Adrenal gland (tissue), 12 donors: ENCODE measurements around the gene UVRAG. TPM values are rescaled to one million over a fixed set of nuclear protein-coding genes. Genes with fewer than 3 reads are reported as not detected.

ENCODE experiments used
- DNase-seq, 7 donors: peaks; one replicate each; pipeline ENCODE4 v3.0.0-alpha.2; 2019 to 2020
- H3K27ac ChIP-seq, 5 donors: fragments of 200-600 bp; sonication (generic) in 4 of 5; 1 replicate in 3 of 5; 2 replicates in 2 of 5; pipeline versions ENCODE4 v1.5.1 to v1.8.0; 2016 to 2020; ENCODE audit warnings: mild to moderate bottlenecking in 1 of 5
- H3K27me3 ChIP-seq: fragments of 200-600 bp; 2 replicates; pipeline ENCODE4 v1.8.0; 2021
- H3K36me3 ChIP-seq, 2 donors: fragments of 200-600 bp; replicated peaks in 1 of 2; 1 replicate in 1 of 2; 2 replicates in 1 of 2; pipeline versions ENCODE4 v1.5.1 to v1.8.0; 2018 to 2022
- H3K4me1 ChIP-seq, 2 donors: fragments of 200-600 bp; replicated peaks in 1 of 2; 1 replicate in 1 of 2; 2 replicates in 1 of 2; pipeline versions ENCODE4 v1.5.1 to v1.8.0; 2018 to 2021
- H3K4me3 ChIP-seq, 4 donors: fragments of 200-600 bp; sonication (generic) in 3 of 4; one replicate each; pipeline ENCODE4 v1.5.1; 2016 to 2018
- H3K9me3 ChIP-seq, 3 donors: fragments of 200-600 bp; sonication (generic) in 1 of 3; replicated peaks in 1 of 3; 1 replicate in 2 of 3; 2 replicates in 1 of 3; pipeline versions ENCODE4 v1.5.1 to v1.8.0; 2016 to 2021
- POLR2A ChIP-seq, 2 donors: fragments of 450-650 bp; IDR thresholded peaks; one replicate each; pipeline ENCODE4 v1.6.1; 2017; ENCODE audit warnings: antibody characterized with exemption in 2 of 2, mild to moderate bottlenecking in 2 of 2, moderate library complexity in 1 of 2
- WGBS, 4 donors: extraction: QIAGEN DNeasy Blood & Tissue Kit in 2 of 4; methylation state at CpG; one replicate each; pipeline versions ENCODE4 v1.1.5 to v1.1.7; 2013 to 2017; 5-methylcytosine and 5-hydroxymethylcytosine counted together
- intact Hi-C, 2 donors: fragments of 100-400 bp; cut with DNase I; formaldehyde crosslinking; loops; one replicate each; pipeline versions ENCODE4 v1.14.1 to v1.15.0; 2022 to 2023
- polyA plus RNA-seq, 3 donors: library from polyadenylated mRNA; stranded (reverse); fragments of 200-250 nt in 2 of 3; fragments of 350-450 nt in 1 of 3; fragmentation: Illumina TruSeq in 1 of 3; extraction: RNeasy Lipid Tissue Mini Kit (QIAGEN cat#74804) in 1 of 3; gene quantifications; one replicate each; pipeline ENCODE4 v1.2.3, GENCODE V29; 2013 to 2014
- total RNA-seq, 9 donors: library from RNA; depleted of rRNA in 4 of 9; stranded (reverse); fragments of >200 nt in 4 of 9; fragments of 120-200 nt in 1 of 9; fragmentation: NEBNext Ultra II Directional in 1 of 9; extraction: Animal tissue kit (Norgen Biotek cat#: 25700) in 1 of 9; gene quantifications; one replicate each; pipeline versions ENCODE4 v1.1.0 to v1.2.4, GENCODE V29; 2013 to 2023
- TF ChIP-seq, protein P1 (sequence below), 6 experiments: fragments of 450-650 bp in 4 of 6; fragments of 200-600 bp in 2 of 6; sonication (generic) in 1 of 6; IDR thresholded peaks; 1 replicate in 5 of 6; 2 replicates in 1 of 6; pipeline versions ENCODE4 v1.5.1 to v1.8.0; 2016 to 2021; ENCODE audit warnings: antibody characterized with exemption in 6 of 6, mild to moderate bottlenecking in 2 of 6, moderate library complexity in 1 of 6
- donor health status: healthy with polysubstance abuse.
- donor health status: Bipolar disorder and iron deficiency.
- donor health status: DM: yes; HTN: yes; CAD: no.
- donor health status: DM: no; HTN: no; CAD: no.
- donor health status: DM: no; HTN: no; CAD: no.
- donor health status: DM: yes; HTN: yes; CAD: no.

UVRAG gene
- total and polyA plus RNA-seq, 12 donors, result 10.9 to 61.4 (median 28.5) TPM

DNA sequence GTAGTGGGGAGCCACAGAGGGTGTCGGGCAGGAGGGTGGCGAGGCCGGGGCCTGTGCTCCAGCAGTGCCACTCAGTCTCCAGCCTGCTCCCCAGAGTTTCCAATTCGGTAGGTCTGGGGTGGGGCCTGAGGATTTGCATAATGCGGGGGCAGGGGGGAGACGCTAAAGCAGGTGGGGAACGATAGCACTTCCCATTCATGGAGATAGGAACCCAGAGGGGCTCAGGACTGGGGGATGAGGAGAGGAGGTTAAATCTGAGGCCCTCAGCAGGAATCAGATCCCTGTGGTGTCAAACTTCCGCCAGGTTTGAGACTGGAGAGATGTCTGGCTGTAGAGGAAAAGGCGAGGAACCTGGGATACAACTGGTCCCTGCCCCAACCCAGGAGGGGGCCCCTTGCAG is 361.5 kb downstream of the UVRAG start:
- H3K36me3 ChIP-seq, result no peaks in the 10 kb centered on the region
- H3K9me3 ChIP-seq, result no peaks in the 10 kb centered on the region
- intact Hi-C loops, result no loop called here
- TF ChIP-seq POLR2A (IDR thresholded peaks at IDR 0.05), result no peak
- TF ChIP-seq, protein P1, sequence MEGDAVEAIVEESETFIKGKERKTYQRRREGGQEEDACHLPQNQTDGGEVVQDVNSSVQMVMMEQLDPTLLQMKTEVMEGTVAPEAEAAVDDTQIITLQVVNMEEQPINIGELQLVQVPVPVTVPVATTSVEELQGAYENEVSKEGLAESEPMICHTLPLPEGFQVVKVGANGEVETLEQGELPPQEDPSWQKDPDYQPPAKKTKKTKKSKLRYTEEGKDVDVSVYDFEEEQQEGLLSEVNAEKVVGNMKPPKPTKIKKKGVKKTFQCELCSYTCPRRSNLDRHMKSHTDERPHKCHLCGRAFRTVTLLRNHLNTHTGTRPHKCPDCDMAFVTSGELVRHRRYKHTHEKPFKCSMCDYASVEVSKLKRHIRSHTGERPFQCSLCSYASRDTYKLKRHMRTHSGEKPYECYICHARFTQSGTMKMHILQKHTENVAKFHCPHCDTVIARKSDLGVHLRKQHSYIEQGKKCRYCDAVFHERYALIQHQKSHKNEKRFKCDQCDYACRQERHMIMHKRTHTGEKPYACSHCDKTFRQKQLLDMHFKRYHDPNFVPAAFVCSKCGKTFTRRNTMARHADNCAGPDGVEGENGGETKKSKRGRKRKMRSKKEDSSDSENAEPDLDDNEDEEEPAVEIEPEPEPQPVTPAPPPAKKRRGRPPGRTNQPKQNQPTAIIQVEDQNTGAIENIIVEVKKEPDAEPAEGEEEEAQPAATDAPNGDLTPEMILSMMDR (IDR thresholded peaks at IDR 0.05), result no peak
- DNase-seq, result no peak
- no peak overlapping the region for H3K4me3 ChIP-seq
- H3K27ac ChIP-seq, result no peak overlapping the region
- 90 to 95% (median 92%) methylated on average over 9 of the region's 9 CpGs for WGBS, 4 donors
- H3K27me3 ChIP-seq, result no peaks in the 10 kb centered on the region
- no peaks in the 10 kb centered on the region for H3K4me1 ChIP-seq

DNA sequence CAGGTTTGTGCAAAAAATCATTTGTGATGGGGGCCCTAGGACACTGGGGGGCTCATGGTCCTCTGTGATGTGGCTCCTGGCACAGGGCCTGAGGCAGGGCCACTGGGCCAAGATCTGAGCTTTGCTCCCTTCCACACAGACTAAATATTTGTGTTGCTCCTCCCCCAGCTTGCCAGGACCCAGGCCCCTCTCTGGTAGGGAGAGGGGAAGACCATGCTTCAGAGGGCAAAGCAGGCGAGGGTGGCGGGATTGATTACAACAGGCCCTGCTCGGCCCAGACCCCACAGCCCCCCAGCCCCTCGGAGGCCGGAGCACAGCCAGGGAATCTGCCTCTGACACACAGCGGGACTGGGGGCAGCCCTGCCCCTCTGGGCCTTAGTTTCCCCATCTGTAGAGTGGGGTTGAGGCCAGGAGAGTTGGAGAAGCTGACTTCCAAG is 362.3 kb downstream of the UVRAG start:
- no peak overlapping the region for H3K4me3 ChIP-seq
- 90 to 96% (median 94%) methylated on average over 2 to 6 of the region's 6 CpGs; no CpG with 5 or more reads in 1 of the 4 donors for WGBS, 4 donors

DNA sequence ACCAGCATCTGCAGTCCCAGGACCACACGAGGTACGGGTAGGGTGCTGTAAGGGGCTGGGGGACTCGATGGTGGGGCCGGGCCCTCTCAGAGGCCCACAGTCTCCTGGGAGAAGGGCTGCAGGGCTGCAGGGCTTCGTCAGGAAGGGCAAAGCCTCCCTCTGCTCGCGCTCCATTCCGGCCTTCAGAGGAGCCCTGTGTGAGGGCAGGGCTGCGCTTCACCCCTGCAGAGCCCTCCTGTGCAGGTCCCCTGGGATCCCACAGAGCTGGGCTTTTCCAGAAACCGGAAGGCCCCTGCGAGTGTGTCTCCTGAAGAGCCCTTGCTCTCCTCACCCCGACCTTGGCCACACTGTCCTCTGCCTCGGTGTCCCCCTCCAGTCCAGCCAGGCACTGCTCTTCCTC is 364.1 kb downstream of the UVRAG start:
- H3K9me3 ChIP-seq, result no peaks in the 10 kb centered on the region
- no peak for DNase-seq
- TF ChIP-seq POLR2A (IDR thresholded peaks at IDR 0.05), result no peak
- TF ChIP-seq, protein P1 (IDR thresholded peaks at IDR 0.05), result no peak
- no peaks in the 10 kb centered on the region for H3K27me3 ChIP-seq
- peaks cover 0 to 10% of the 10 kb centered on the region in 2 donors for H3K4me1 ChIP-seq
- WGBS, 4 donors, result 84 to 92% (median 89%) methylated on average over 4 to 13 of the region's 13 CpGs
- H3K36me3 ChIP-seq, result no peaks in the 10 kb centered on the region
- intact Hi-C loops, result no loop called here
- H3K27ac ChIP-seq, result no peak overlapping the region
- no peak overlapping the region for H3K4me3 ChIP-seq

More for the DNA sequence above, 362.3 kb downstream of the UVRAG start:
- Histone ChIP-seq H3K9me3 (no peaks in the 10 kb centered on the region), H3K36me3 (no peaks in the 10 kb centered on the region), H3K27me3 (no peaks in the 10 kb centered on the region), H3K4me1 (no peaks in the 10 kb centered on the region), H3K27ac (no peak overlapping the region)
- intact Hi-C loops, result no loop called here
- TF ChIP-seq, protein P1 (IDR thresholded peaks at IDR 0.05), result no peak
- no peak for TF ChIP-seq POLR2A (IDR thresholded peaks at IDR 0.05)
- DNase-seq, result no peak

DNA sequence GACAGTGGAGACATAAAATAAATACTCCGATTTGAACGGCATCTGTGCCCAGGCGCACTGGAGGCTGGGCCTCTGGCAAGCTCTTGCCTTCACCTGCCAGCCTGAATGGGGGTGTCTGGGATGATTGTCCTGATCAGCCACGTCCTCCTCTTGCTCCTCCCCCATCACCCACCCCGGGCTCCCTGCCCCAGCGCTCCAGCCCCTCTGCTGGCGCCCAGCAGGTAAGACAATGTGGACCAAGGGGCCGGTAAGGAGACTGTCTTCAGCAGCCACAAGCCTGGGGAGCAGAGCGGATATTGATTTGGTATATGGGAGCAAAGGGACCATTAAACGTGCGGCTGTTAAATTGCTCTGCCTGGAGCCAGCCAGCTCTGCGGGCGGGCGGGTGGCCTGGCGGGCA is 366.4 kb downstream of the UVRAG start:
- WGBS, 4 donors, result 95 to 99% (median 96%) methylated on average over 11 to 15 of the region's 15 CpGs
- no peak for DNase-seq

More for the DNA sequence above, 366.4 kb downstream of the UVRAG start:
- Histone ChIP-seq H3K27ac (no peak overlapping the region), H3K9me3 (no peaks in the 10 kb centered on the region), H3K27me3 (no peaks in the 10 kb centered on the region), H3K4me3 (no peak overlapping the region), H3K4me1 (peaks cover 16 to 32% of the 10 kb centered on the region in 2 donors), H3K36me3 (no peaks in the 10 kb centered on the region)
- TF ChIP-seq POLR2A (IDR thresholded peaks at IDR 0.05), result no peak
- TF ChIP-seq, protein P1 (IDR thresholded peaks at IDR 0.05), result no peak
- intact Hi-C loops, result no loop called here
